RCC 7860 (cell line): ENCODE data around the gene VWA2.

Experiments
- DNase-seq: peaks from one replicate; pipeline ENCODE4 v3.0.0-alpha.2; 2015; ENCODE audit warnings: low spot score
- FAIRE-seq: peaks from 2 replicates; lab custom pipeline; 2012; peaks lifted over from hg19 to GRCh38; lab: Jason Lieb, UNC

VWA2 gene

DNA sequence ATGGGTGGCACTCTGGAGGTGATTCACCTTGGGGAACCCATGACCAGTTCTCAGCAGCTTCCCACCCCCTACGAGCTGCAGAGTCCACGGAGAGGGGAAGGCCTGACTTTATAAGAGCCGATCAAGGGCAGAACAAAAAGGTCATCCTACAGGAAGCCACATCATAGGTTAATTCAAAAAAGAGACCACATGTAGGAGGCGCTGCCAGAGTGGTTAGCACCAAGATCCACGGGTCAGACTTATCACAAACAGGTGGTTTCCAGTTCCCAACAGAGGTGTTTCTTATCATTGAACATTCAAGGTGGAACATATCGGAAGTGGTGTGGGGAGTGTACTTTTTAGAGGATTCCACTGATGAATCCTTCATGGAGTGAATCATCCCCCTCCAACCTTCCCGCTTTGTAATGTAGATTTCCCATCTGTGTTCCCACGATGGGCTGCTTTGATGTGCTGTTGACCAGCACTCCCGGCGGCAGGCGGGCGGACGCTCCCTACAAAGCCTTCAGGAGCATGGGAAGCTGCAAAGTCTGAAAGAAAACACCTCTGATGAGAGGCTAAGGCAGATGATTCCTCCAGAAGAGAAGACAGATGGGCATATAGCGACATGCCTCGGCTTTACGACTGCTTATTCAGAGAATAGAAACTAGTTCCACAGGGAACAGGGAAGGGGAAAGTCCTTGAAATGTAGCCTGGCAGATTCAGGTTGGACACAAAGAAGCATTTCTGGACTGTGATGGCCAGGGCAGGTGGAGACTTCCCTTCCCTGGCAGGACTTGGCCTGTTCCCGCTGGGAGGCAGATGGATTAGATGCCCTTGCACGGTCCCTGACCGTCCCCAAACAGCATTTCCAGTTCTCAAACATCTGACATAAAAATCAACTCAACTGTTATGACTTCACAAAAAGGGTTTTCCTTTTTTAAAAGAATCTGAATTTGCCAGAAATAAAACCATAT is 98.7 kb downstream of the VWA2 start:
- no peak for FAIRE-seq
- no peak for DNase-seq

DNA sequence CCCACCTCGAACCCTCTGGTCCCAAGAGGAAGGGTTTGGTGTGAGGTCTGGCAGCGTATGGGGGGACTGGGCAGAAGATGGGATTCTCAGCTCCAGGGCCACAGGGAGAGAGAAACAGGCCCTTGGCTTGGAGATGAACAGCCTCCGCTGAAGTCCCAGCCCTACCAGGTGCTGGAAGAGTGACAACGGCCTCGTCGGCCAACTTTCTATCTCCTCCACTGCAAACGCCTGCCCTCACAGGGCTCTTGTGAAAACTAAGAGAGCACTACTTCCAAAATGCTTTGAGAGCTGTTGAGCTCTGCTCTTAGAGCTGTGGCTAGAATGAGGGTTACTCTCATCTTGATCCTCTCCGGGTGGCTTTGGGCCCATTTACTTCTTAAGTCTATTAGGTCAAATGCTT is 101.8 kb downstream of the VWA2 start:
- FAIRE-seq = no peak
- DNase-seq = no peak
